Keratinocyte (primary cell): Measurements from ENCODE around the gene CLBA1. TPM values are rescaled to one million over a fixed set of nuclear protein-coding genes. Genes with fewer than 3 reads are reported as not detected.

Experiments
- DNase-seq: peaks from one replicate; pipeline ENCODE4 v3.0.0-alpha.2; 2011; ENCODE audit warnings: low read depth, missing footprints, low spot score
- FAIRE-seq: peaks from 2 replicates; lab custom pipeline; 2011; peaks lifted over from hg19 to GRCh38; lab: Jason Lieb, UNC
- H2AFZ ChIP-seq: 2 replicates; pipeline ENCODE4 v1.6.0; 2012; ENCODE audit warnings: low read length, control low read depth, inconsistent platforms; ENCODE audit not compliant: control insufficient read depth
- H3K27ac ChIP-seq: 2 replicates; pipeline ENCODE4 v1.5.1; 2011; ENCODE audit warnings: low read length; ENCODE audit not compliant: control insufficient read depth, insufficient read depth
- H3K27me3 ChIP-seq: 3 replicates; pipeline ENCODE4 v1.6.0; 2011; ENCODE audit warnings: low read length; ENCODE audit not compliant: control insufficient read depth, insufficient read depth; ENCODE audit errors: extremely low read depth
- H3K36me3 ChIP-seq, 2 experiments: 2 replicates in 1 of 2; 3 replicates in 1 of 2; pipeline ENCODE4 v1.5.1; 2011; ENCODE audit warnings: low read length in 2 of 2, mild to moderate bottlenecking in 1 of 2; ENCODE audit not compliant: control insufficient read depth in 2 of 2, insufficient read depth in 2 of 2; ENCODE audit errors: extremely low read depth in 1 of 2
- H3K4me1 ChIP-seq: 3 replicates; pipeline ENCODE4 v1.5.1; 2011; ENCODE audit warnings: low read length; ENCODE audit not compliant: control insufficient read depth, insufficient read depth; ENCODE audit errors: extremely low read depth
- H3K4me2 ChIP-seq: 3 replicates; pipeline ENCODE4 v1.6.0; 2011; ENCODE audit warnings: low read depth, low read length; ENCODE audit not compliant: control insufficient read depth, insufficient read depth; ENCODE audit errors: extremely low read depth
- H3K4me3 ChIP-seq, 3 experiments: fragments of 200-600 bp in 1 of 3; sonication (generic) in 1 of 3; 2 replicates in 2 of 3; 3 replicates in 1 of 3; pipeline ENCODE4 v1.5.1; 2011 to 2016; ENCODE audit warnings: low read length in 3 of 3, mild to moderate bottlenecking in 3 of 3, control low read depth in 2 of 3, inconsistent platforms in 1 of 3, low read depth in 1 of 3, mixed read lengths in 1 of 3, mixed run types in 1 of 3, moderate library complexity in 1 of 3; ENCODE audit not compliant: control insufficient read depth in 2 of 3, insufficient read depth in 2 of 3; ENCODE audit errors: extremely low read depth in 1 of 3
- H3K79me2 ChIP-seq: 2 replicates; pipeline ENCODE4 v1.6.0; 2012; ENCODE audit warnings: low read length; ENCODE audit not compliant: control insufficient read depth, insufficient read depth
- H3K9ac ChIP-seq: 3 replicates; pipeline ENCODE4 v1.6.0; 2011; ENCODE audit warnings: low read length; ENCODE audit not compliant: control insufficient read depth, insufficient read depth; ENCODE audit errors: extremely low read depth
- H3K9me1 ChIP-seq: 3 replicates; pipeline ENCODE4 v1.6.0; 2011; ENCODE audit warnings: low read length; ENCODE audit not compliant: control insufficient read depth, insufficient read depth; ENCODE audit errors: extremely low read depth
- H3K9me3 ChIP-seq: 2 replicates; pipeline ENCODE4 v1.5.1; 2012; ENCODE audit warnings: low read depth, low read length; ENCODE audit not compliant: control insufficient read depth
- H4K20me1 ChIP-seq: 3 replicates; pipeline ENCODE4 v1.6.0; 2011; ENCODE audit warnings: low read length; ENCODE audit not compliant: control insufficient read depth, insufficient read depth; ENCODE audit errors: extremely low read depth
- EZH2 ChIP-seq: IDR thresholded peaks from one replicate; pipeline ENCODE4 v1.6.1; 2012; ENCODE audit warnings: inconsistent platforms, mild to moderate bottlenecking, low read length, moderate library complexity
- dilution Hi-C: fragments of 300-500 bp; cut with MboI; formaldehyde crosslinking; loops from one replicate; pipeline ENCODE4 v1.7.0; 2020; ENCODE audit warnings: low sequenced_read_pairs; ENCODE audit not compliant: extremely low pct_ligation_motif_present
- polyA plus RNA-seq, 5 experiments: library from polyadenylated mRNA; depleted of rRNA in 3 of 5; stranded (reverse) in 3 of 5; stranded (forward) in 1 of 5; unstranded in 1 of 5; fragments of >200 nt; gene quantifications; 1 replicate in 1 of 5; 2 replicates in 3 of 5; 3 replicates in 1 of 5; pipeline versions ENCODE4 v1.2.1 to v1.2.3, GENCODE V29; 2011 to 2012; ENCODE audit warnings: missing spikeins in 2 of 5, low read depth in 1 of 5, low replicate concordance in 1 of 5
- TF ChIP-seq, protein P1 (sequence below), 3 experiments: IDR thresholded peaks in 1 of 3; conservative IDR thresholded peaks in 1 of 3; optimal IDR thresholded peaks in 1 of 3; 2 replicates in 2 of 3; 3 replicates in 1 of 3; pipeline versions ENCODE3 to v1.5.1; 2011; ENCODE audit warnings: low read length in 3 of 3, mild to moderate bottlenecking in 3 of 3, moderate library complexity in 2 of 3, control low read depth in 1 of 3, inconsistent platforms in 1 of 3; ENCODE audit not compliant: insufficient read depth in 2 of 3; ENCODE audit errors: extremely low read depth in 1 of 3

Gene CLBA1
- polyA plus RNA-seq, 1 donor (not counting 4 experiments of a cell fraction or from before 2014, with no cell fraction given), result 8.6 TPM

DNA sequence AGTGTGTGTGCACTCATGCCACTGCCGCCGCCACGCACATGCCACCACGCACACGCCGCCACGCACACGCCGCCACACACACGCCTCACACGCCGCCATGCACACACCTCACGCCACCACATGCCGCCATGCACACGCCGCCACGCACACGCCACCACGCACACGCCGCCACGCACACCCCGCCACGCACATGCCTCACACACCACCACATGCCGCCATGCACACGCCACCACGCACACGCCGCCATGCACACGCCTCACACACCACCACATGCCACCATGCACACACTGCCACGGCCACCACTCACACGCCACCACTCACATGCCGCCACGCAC, 6.3 kb downstream of the CLBA1 start:
- no peak for DNase-seq
- Histone ChIP-seq H3K9ac (no peak overlapping the region), H3K9me1 (no peaks in the 10 kb centered on the region), H3K27me3 (no peaks in the 10 kb centered on the region), H3K79me2 (peaks cover 1% of the 10 kb centered on the region), H3K4me3 (no peak overlapping the region), H3K4me1 (peaks cover 3% of the 10 kb centered on the region), H3K36me3 (peaks cover 20 to 22% of the 10 kb centered on the region in 2 experiments), H3K27ac (no peak overlapping the region), H3K9me3 (no peaks in the 10 kb centered on the region), H4K20me1 (no peaks in the 10 kb centered on the region), H2AFZ (no peak overlapping the region), H3K4me2 (no peak overlapping the region)
- TF ChIP-seq, protein P1, sequence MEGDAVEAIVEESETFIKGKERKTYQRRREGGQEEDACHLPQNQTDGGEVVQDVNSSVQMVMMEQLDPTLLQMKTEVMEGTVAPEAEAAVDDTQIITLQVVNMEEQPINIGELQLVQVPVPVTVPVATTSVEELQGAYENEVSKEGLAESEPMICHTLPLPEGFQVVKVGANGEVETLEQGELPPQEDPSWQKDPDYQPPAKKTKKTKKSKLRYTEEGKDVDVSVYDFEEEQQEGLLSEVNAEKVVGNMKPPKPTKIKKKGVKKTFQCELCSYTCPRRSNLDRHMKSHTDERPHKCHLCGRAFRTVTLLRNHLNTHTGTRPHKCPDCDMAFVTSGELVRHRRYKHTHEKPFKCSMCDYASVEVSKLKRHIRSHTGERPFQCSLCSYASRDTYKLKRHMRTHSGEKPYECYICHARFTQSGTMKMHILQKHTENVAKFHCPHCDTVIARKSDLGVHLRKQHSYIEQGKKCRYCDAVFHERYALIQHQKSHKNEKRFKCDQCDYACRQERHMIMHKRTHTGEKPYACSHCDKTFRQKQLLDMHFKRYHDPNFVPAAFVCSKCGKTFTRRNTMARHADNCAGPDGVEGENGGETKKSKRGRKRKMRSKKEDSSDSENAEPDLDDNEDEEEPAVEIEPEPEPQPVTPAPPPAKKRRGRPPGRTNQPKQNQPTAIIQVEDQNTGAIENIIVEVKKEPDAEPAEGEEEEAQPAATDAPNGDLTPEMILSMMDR (optimal IDR thresholded peaks at IDR 0.05 in 1 of 3, IDR thresholded peaks at IDR 0.05 in 1 of 3, conservative IDR thresholded peaks at IDR 0.05 in 1 of 3; ENCODE audit: extremely low read depth in 1 of 3, insufficient read depth in 2 of 3, low read length in 3 of 3), result no peak
- no peak for FAIRE-seq
- dilution Hi-C loops, result no loop called here

DNA sequence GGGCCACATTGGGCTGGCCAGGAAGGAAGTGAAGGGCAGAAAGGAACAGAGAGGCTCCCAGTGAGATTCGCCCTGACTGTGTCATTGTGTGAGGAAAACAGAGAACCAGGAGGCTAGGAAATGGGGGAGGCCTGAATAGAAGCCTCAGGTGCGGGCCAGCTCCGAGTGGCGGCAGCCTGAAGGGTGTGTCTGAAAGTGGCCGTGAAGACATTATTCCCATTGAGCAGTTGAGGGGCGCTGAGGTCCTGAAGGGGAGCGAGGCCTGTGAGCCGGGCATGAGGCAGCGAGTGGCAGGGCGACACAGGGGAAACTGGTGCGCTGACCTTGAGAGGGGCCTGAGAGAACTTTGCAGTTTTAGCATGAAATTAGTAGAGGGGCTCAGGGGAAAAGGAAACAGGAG, 6.9 kb downstream of the CLBA1 start:
- dilution Hi-C loops, result no loop called here

More for the DNA sequence above, 6.9 kb downstream of the CLBA1 start:
- no peak for TF ChIP-seq EZH2
- TF ChIP-seq, protein P1 (optimal IDR thresholded peaks at IDR 0.05 in 1 of 3, IDR thresholded peaks at IDR 0.05 in 1 of 3, conservative IDR thresholded peaks at IDR 0.05 in 1 of 3; ENCODE audit: extremely low read depth in 1 of 3, insufficient read depth in 2 of 3, low read length in 3 of 3), result no peak
- no peaks in the 10 kb centered on the region for H3K9me3 ChIP-seq
- DNase-seq (no peak), FAIRE-seq (no peak)
- H3K4me2 ChIP-seq, result no peak overlapping the region
- no peaks in the 10 kb centered on the region for H3K79me2 ChIP-seq
- H3K27me3 ChIP-seq, result no peaks in the 10 kb centered on the region
- H3K4me3 ChIP-seq, result no peak overlapping the region
- H3K36me3 ChIP-seq, result peaks cover 20 to 22% of the 10 kb centered on the region in 2 experiments
- no peaks in the 10 kb centered on the region for H3K4me1 ChIP-seq
- H3K27ac ChIP-seq, result no peak overlapping the region
- no peaks in the 10 kb centered on the region for H4K20me1 ChIP-seq
- H3K9me1 ChIP-seq, result no peaks in the 10 kb centered on the region
- H3K9ac ChIP-seq, result no peak overlapping the region
- no peak overlapping the region for H2AFZ ChIP-seq
